Loucy (cell line): ENCODE data around the gene ARHGDIA.

ENCODE experiments used
- H2AFZ ChIP-seq: fragments of 200-600 bp; sonication (generic); 2 replicates; pipeline ENCODE4 v1.6.0; 2016; ENCODE audit warnings: antibody characterized with exemption, mild to moderate bottlenecking, low read length, moderate library complexity
- H3F3A ChIP-seq: fragments of 200-600 bp; 2 replicates; pipeline ENCODE4 v1.6.0; 2016; ENCODE audit warnings: antibody characterized with exemption, low read depth, mild to moderate bottlenecking
- H3K27me3 ChIP-seq: fragments of 200-600 bp; sonication (generic); 2 replicates; pipeline ENCODE4 v1.6.1; 2014; ENCODE audit warnings: low read length, mild to moderate bottlenecking; ENCODE audit not compliant: insufficient read depth, poor library complexity, severe bottlenecking
- H3K36me3 ChIP-seq: fragments of 200-600 bp; sonication (generic); 2 replicates; pipeline ENCODE4 v1.6.1; 2016; ENCODE audit warnings: low read length; ENCODE audit not compliant: insufficient read depth
- H3K4me1 ChIP-seq: fragments of 200-600 bp; sonication (generic); 2 replicates; pipeline ENCODE4 v1.5.1; 2014; ENCODE audit warnings: low read length, mild to moderate bottlenecking; ENCODE audit not compliant: insufficient read depth, poor library complexity, severe bottlenecking
- H3K4me2 ChIP-seq: fragments of 200-600 bp; sonication (generic); 2 replicates; pipeline ENCODE4 v1.6.0; 2014; ENCODE audit warnings: antibody characterized with exemption, low read length, low read depth, mild to moderate bottlenecking; ENCODE audit not compliant: poor library complexity, severe bottlenecking
- H3K4me3 ChIP-seq: fragments of 200-600 bp; sonication (generic); 2 replicates; pipeline ENCODE4 v1.5.1; 2014; ENCODE audit warnings: low read length, mild to moderate bottlenecking, mixed read lengths; ENCODE audit not compliant: poor library complexity, severe bottlenecking
- H3K79me2 ChIP-seq: fragments of 200-600 bp; sonication (generic); 2 replicates; pipeline ENCODE4 v1.6.1; 2014; ENCODE audit warnings: low read length; ENCODE audit not compliant: insufficient read depth
- H3K9ac ChIP-seq: fragments of 200-600 bp; sonication (generic); 2 replicates; pipeline ENCODE4 v1.6.0; 2014; ENCODE audit warnings: mild to moderate bottlenecking, low read depth, low read length, moderate library complexity; ENCODE audit not compliant: poor library complexity, severe bottlenecking
- H3K9me2 ChIP-seq: fragments of 200-600 bp; sonication (generic); replicated peaks from 2 replicates; pipeline ENCODE4 v1.6.1; 2016; ENCODE audit warnings: low read depth, low read length, mixed read lengths
- H3K9me3 ChIP-seq: fragments of 200-600 bp; sonication (generic); 2 replicates; pipeline ENCODE4 v1.6.1; 2014; ENCODE audit warnings: mild to moderate bottlenecking, antibody characterized with exemption, low read length, low read depth; ENCODE audit not compliant: insufficient read depth
- H4K20me1 ChIP-seq: fragments of 200-600 bp; sonication (generic); 2 replicates; pipeline ENCODE4 v1.6.0; 2014; ENCODE audit warnings: antibody characterized with exemption, low read length, mild to moderate bottlenecking; ENCODE audit not compliant: insufficient read depth, poor library complexity, severe bottlenecking
- CTCF ChIP-seq: fragments of 200-600 bp; sonication (generic); conservative IDR thresholded peaks from 2 replicates; pipeline ENCODE4 v1.5.1; 2014; ENCODE audit warnings: mild to moderate bottlenecking, antibody characterized with exemption, low read length
- EZH2phosphoT487 ChIP-seq: fragments of 200-600 bp; IDR thresholded peaks from 2 replicates; pipeline ENCODE4 v1.6.1; 2018; ENCODE audit warnings: antibody characterized with exemption, mild to moderate bottlenecking, moderate library complexity, borderline replicate concordance

Gene ARHGDIA

GRCh38 chr17:81898885-81899284 lies 27.7 kb upstream of the ARHGDIA start:
- no peaks in the 10 kb centered on the region for H3K27me3 ChIP-seq
- no peaks in the 10 kb centered on the region for H3K9me3 ChIP-seq
- no peak overlapping the region for H3K4me2 ChIP-seq
- TF ChIP-seq EZH2phosphoT487 (no peak), CTCF (no peak)
- no peak overlapping the region for H2AFZ ChIP-seq
- no peaks in the 10 kb centered on the region for H3K9me2 ChIP-seq
- no peaks in the 10 kb centered on the region for H4K20me1 ChIP-seq
- no peak overlapping the region for H3K9ac ChIP-seq
- H3F3A ChIP-seq, result no peaks in the 10 kb centered on the region; the same call in 1 of the 2 replicates
- H3K4me1 ChIP-seq, result no peaks in the 10 kb centered on the region
- no peaks in the 10 kb centered on the region for H3K36me3 ChIP-seq
- H3K4me3 ChIP-seq, result no peak overlapping the region
- H3K79me2 ChIP-seq, result peaks cover 11% of the 10 kb centered on the region; the same call in 1 of the 2 replicates

DNA sequence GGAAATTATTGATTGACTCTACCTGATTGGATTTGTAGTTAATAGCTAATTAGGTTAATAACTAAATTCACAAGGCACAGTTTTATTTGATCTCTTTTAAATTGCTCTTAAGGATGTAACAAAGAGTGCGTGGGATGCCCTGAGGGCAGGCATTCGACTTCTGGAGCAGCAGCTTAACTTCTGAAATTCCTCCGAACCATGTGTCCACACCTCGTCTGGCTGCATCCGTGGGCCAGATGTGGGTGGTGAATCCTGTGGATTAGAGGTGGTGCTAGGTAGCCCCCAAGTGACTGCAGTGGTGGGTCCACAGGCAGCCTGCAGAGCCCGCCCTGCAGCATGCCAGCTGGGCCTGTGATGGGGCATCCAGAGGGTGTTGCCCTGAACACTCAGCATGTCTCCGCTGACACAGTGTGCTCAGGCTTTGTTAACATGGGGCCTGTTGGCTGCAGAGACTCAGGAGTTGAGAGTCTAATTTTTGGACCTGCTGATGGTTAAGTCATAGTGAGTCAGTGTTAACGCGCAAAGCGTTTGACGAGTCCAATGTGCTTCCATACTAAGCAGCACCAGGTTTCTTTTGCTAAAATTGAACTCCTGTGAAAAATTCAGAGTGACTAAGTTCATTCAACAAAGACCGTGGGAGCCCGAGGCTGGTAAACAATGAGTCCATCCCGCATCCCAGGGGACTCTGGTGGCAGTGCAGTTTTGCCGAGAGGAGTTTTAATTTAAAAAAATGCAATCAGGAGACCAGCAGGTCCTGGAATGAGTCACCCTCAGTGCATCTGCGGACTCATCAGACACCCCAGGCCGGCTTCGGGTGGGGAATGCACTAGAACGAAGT lies 27.1 kb upstream of the ARHGDIA start:
- Histone ChIP-seq H3F3A (no peaks in the 10 kb centered on the region; the same call in 1 of the 2 replicates), H3K4me3 (no peak overlapping the region), H3K27me3 (no peaks in the 10 kb centered on the region), H2AFZ (no peak overlapping the region), H3K4me2 (no peak overlapping the region), H3K9me3 (no peaks in the 10 kb centered on the region), H3K9me2 (no peaks in the 10 kb centered on the region), H3K36me3 (no peaks in the 10 kb centered on the region), H4K20me1 (no peaks in the 10 kb centered on the region), H3K79me2 (peaks cover 17% of the 10 kb centered on the region; the same call in 1 of the 2 replicates), H3K9ac (no peak overlapping the region), H3K4me1 (no peaks in the 10 kb centered on the region)
- TF ChIP-seq EZH2phosphoT487 (no peak), CTCF (no peak)

DNA sequence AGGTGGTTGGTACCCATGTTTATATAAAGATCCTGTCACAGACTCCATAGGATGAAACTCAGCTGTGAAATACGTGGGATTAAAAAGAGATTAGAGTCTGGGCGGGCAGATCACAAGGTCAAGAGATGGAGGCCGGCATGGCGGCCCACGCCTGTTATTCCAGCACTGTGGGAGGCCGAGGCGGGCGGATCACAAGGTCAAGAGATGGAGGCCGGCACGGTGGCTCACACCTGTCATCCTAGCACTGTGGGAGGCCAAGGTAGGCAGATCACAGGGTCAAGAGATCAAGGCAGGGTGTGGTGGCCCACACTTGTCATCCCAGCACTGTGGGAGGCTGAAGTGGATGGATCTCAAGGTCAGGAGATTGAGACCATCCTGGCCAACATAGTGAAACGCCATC lies 24.3 kb upstream of the ARHGDIA start:
- H3K9me3 ChIP-seq, result no peaks in the 10 kb centered on the region
- peaks cover 5% of the 10 kb centered on the region for H3K4me1 ChIP-seq
- H3K4me2 ChIP-seq, result no peak overlapping the region
- no peak overlapping the region for H3K4me3 ChIP-seq
- H3K27me3 ChIP-seq, result peaks cover 7% of the 10 kb centered on the region
- no peaks in the 10 kb centered on the region for H3K9me2 ChIP-seq
- H3K79me2 ChIP-seq, result peaks cover 38% of the 10 kb centered on the region
- peaks cover 7% of the 10 kb centered on the region for H4K20me1 ChIP-seq
- no peak overlapping the region for H3K9ac ChIP-seq
- no peaks in the 10 kb centered on the region for H3K36me3 ChIP-seq
- no peak overlapping the region for H2AFZ ChIP-seq
- TF ChIP-seq CTCF (no peak), EZH2phosphoT487 (no peak)
- H3F3A ChIP-seq, result peaks cover 6% of the 10 kb centered on the region
